H1 (cell line): ENCODE measurements around the gene LIN28B. TPM values are rescaled to one million over a fixed set of nuclear protein-coding genes. Genes with fewer than 3 reads are reported as not detected.

ENCODE experiments used
- CTCF ChIA-PET: fragments of 300-600 bp; sonication (Branson Sonifier 250); formaldehyde crosslinking; loops from one replicate; lab custom pipeline; 2021; ENCODE audit not compliant: partially characterized antibody; lab: Charles Lee
- POLR2A ChIA-PET: fragments of 300-600 bp; sonication (Branson Sonifier 250); formaldehyde crosslinking; loops from one replicate; lab custom pipeline; 2021; ENCODE audit warnings: inconsistent platforms; ENCODE audit not compliant: partially characterized antibody; lab: Charles Lee
- DNase-seq, 2 experiments: peaks; one replicate each; pipeline versions ENCODE4 v3.0.0 to v3.0.0-alpha.2; 2010 to 2022; ENCODE audit warnings: low spot score in 2 of 2, low read depth in 1 of 2, mixed read lengths in 1 of 2
- FAIRE-seq: peaks from 2 replicates; lab custom pipeline; 2011; peaks lifted over from hg19 to GRCh38; lab: Jason Lieb, UNC
- H2AFZ ChIP-seq: 2 replicates; pipeline ENCODE4 v1.8.1; 2012; ENCODE audit warnings: low read length, inconsistent platforms
- H2AK5ac ChIP-seq: 2 replicates; pipeline ENCODE4 v1.6.1; 2013; ENCODE audit warnings: low read depth, low read length
- H2BK120ac ChIP-seq: replicated peaks from 2 replicates; pipeline ENCODE3; 2013; ENCODE audit warnings: low read depth, low read length, inconsistent platforms
- H2BK12ac ChIP-seq: 2 replicates; pipeline ENCODE4 v1.6.1; 2013; ENCODE audit warnings: low read depth, low read length
- H2BK15ac ChIP-seq: 2 replicates; pipeline ENCODE4 v1.6.1; 2013; ENCODE audit warnings: low read length
- H2BK20ac ChIP-seq: 2 replicates; pipeline ENCODE4 v1.6.1; 2013; ENCODE audit warnings: low read length
- H2BK5ac ChIP-seq: 2 replicates; pipeline ENCODE4 v1.6.1; 2013; ENCODE audit warnings: low read depth, low read length
- H3K14ac ChIP-seq: 2 replicates; pipeline ENCODE4 v1.6.1; 2013; ENCODE audit warnings: inconsistent platforms; ENCODE audit not compliant: insufficient read length
- H3K18ac ChIP-seq: 2 replicates; pipeline ENCODE4 v1.6.1; 2013; ENCODE audit warnings: low read length; ENCODE audit errors: extremely low read depth
- H3K23ac ChIP-seq: 2 replicates; pipeline ENCODE4 v1.6.1; 2013; ENCODE audit warnings: inconsistent platforms; ENCODE audit not compliant: insufficient read length
- H3K23me2 ChIP-seq: 2 replicates; pipeline ENCODE4 v1.6.1; 2013; ENCODE audit warnings: low read depth, low read length
- H3K27ac ChIP-seq: 2 replicates; pipeline ENCODE4 v1.6.1; 2011; ENCODE audit warnings: low read depth, low read length, inconsistent platforms
- H3K27me3 ChIP-seq, 4 experiments: replicated peaks in 1 of 4; 1 replicate in 1 of 4; 2 replicates in 3 of 4; pipeline versions ENCODE4 v1.6.1 to v1.8.1; 2011 to 2013; ENCODE audit warnings: low read length in 3 of 4, mild to moderate bottlenecking in 3 of 4, inconsistent platforms in 2 of 4, mixed read lengths in 2 of 4, moderate library complexity in 1 of 4; ENCODE audit not compliant: control insufficient read depth in 3 of 4, insufficient read depth in 3 of 4; ENCODE audit errors: extremely low read depth in 1 of 4
- H3K36me3 ChIP-seq, 4 experiments: 2 replicates each; pipeline versions ENCODE4 v1.6.1 to v1.8.1; 2011 to 2013; ENCODE audit warnings: mild to moderate bottlenecking in 4 of 4, low read length in 3 of 4, moderate library complexity in 2 of 4, control low read depth in 1 of 4, inconsistent platforms in 1 of 4; ENCODE audit not compliant: insufficient read depth in 4 of 4, control insufficient read depth in 2 of 4
- H3K4ac ChIP-seq: replicated peaks from 2 replicates; pipeline ENCODE3; 2013; ENCODE audit warnings: low read length, low read depth, mixed read lengths, inconsistent platforms; ENCODE audit not compliant: insufficient read length
- H3K4me1 ChIP-seq, 4 experiments: replicated peaks in 1 of 4; 1 replicate in 1 of 4; 2 replicates in 3 of 4; pipeline versions ENCODE4 v1.6.1 to v1.8.1; 2011 to 2013; ENCODE audit warnings: low read length in 3 of 4, inconsistent platforms in 2 of 4, mixed read lengths in 1 of 4; ENCODE audit not compliant: insufficient read depth in 4 of 4, control insufficient read depth in 3 of 4
- H3K4me2 ChIP-seq, 2 experiments: 2 replicates each; pipeline versions ENCODE4 v1.6.1 to v1.8.1; 2011 to 2013; ENCODE audit warnings: low read depth in 2 of 2, low read length in 2 of 2, control low read depth in 1 of 2, inconsistent platforms in 1 of 2, mild to moderate bottlenecking in 1 of 2; ENCODE audit not compliant: insufficient read depth in 1 of 2
- H3K4me3 ChIP-seq, 4 experiments: fragments of 200-600, 300-600 bp in 1 of 4; sonication (generic), shearing (Covaris generic), sonication (Bioruptor Twin) in 1 of 4; 2 replicates each; pipeline versions ENCODE4 v1.5.1 to v1.8.1; 2011 to 2016; ENCODE audit warnings: low read length in 4 of 4, low read depth in 3 of 4, control low read depth in 2 of 4, inconsistent platforms in 2 of 4, mild to moderate bottlenecking in 2 of 4, mixed read lengths in 1 of 4, moderate library complexity in 1 of 4; ENCODE audit not compliant: insufficient read depth in 2 of 4; ENCODE audit errors: extremely low read depth in 1 of 4
- H3K56ac ChIP-seq: replicated peaks from 2 replicates; pipeline ENCODE3; 2013; ENCODE audit warnings: low read depth, mild to moderate bottlenecking, mixed read lengths, low read length, inconsistent platforms; ENCODE audit not compliant: insufficient read length
- H3K79me1 ChIP-seq: 2 replicates; pipeline ENCODE4 v1.6.1; 2013; ENCODE audit warnings: low read depth, low read length, control low read depth
- H3K79me2 ChIP-seq, 2 experiments: 2 replicates each; pipeline versions ENCODE4 v1.6.1 to v1.8.1; 2012 to 2013; ENCODE audit warnings: low read length in 2 of 2, mild to moderate bottlenecking in 2 of 2, inconsistent platforms in 1 of 2; ENCODE audit not compliant: insufficient read depth in 2 of 2, control insufficient read depth in 1 of 2
- H3K9ac ChIP-seq, 4 experiments: replicated peaks in 1 of 4; 1 replicate in 1 of 4; 2 replicates in 3 of 4; pipeline versions ENCODE4 v1.6.1 to v1.8.1; 2011 to 2013; ENCODE audit warnings: low read depth in 3 of 4, low read length in 3 of 4, control low read depth in 2 of 4, mild to moderate bottlenecking in 2 of 4, moderate library complexity in 2 of 4, inconsistent platforms in 1 of 4; ENCODE audit errors: extremely low read depth in 1 of 4
- H3K9me3 ChIP-seq, 2 experiments: 2 replicates each; pipeline versions ENCODE4 v1.6.1 to v1.8.1; 2012 to 2013; ENCODE audit warnings: mild to moderate bottlenecking in 2 of 2, moderate library complexity in 2 of 2, control low read depth in 1 of 2, inconsistent platforms in 1 of 2, low read depth in 1 of 2, low read length in 1 of 2, mixed read lengths in 1 of 2; ENCODE audit not compliant: insufficient read depth in 2 of 2
- H4K20me1 ChIP-seq, 2 experiments: replicated peaks in 1 of 2; 2 replicates each; pipeline versions ENCODE3 to v1.8.1; 2011 to 2013; ENCODE audit warnings: inconsistent platforms in 2 of 2, low read length in 2 of 2, mild to moderate bottlenecking in 1 of 2; ENCODE audit not compliant: insufficient read depth in 2 of 2, control insufficient read depth in 1 of 2
- H4K5ac ChIP-seq: 2 replicates; pipeline ENCODE4 v1.6.1; 2013; ENCODE audit warnings: low read length, low read depth, mixed read lengths, inconsistent platforms; ENCODE audit not compliant: insufficient read length
- H4K8ac ChIP-seq: 2 replicates; pipeline ENCODE4 v1.8.0; 2013; ENCODE audit warnings: mild to moderate bottlenecking, moderate library complexity, low read length, inconsistent platforms; ENCODE audit not compliant: insufficient read depth; ENCODE audit errors: extremely low read depth
- H4K91ac ChIP-seq: replicated peaks from 2 replicates; pipeline ENCODE3; 2013; ENCODE audit warnings: low read length, mixed read lengths, inconsistent platforms; ENCODE audit not compliant: insufficient read length
- CTCF ChIP-seq, 3 experiments: IDR thresholded peaks; 1 replicate in 2 of 3; 2 replicates in 1 of 3; pipeline versions ENCODE4 v1.5.1 to v1.6.1; 2011; ENCODE audit warnings: low read length in 3 of 3, mild to moderate bottlenecking in 3 of 3, inconsistent platforms in 2 of 3, low read depth in 1 of 3, moderate library complexity in 1 of 3; ENCODE audit not compliant: insufficient read depth in 1 of 3; ENCODE audit errors: control extremely low read depth in 1 of 3
- TAF7 ChIP-seq: optimal IDR thresholded peaks from 2 replicates; pipeline ENCODE3; 2011; ENCODE audit warnings: low read depth, mild to moderate bottlenecking, inconsistent platforms, low read length, moderate library complexity, borderline replicate concordance
- whole genome bisulfite sequencing, 2 experiments: shearing (Covaris generic) in 1 of 2; methylation state at CpG; one replicate each; pipeline versions ENCODE4 v1.1.6 to v1.1.7; 2013 to 2015; ENCODE audit warnings: low lambda C conversion rate in 2 of 2, mixed read lengths in 2 of 2, inconsistent platforms in 1 of 2, low coverage in 1 of 2, missing lambda C conversion rate in 1 of 2; ENCODE audit not compliant: insufficient replicate concordance in 2 of 2, insufficient coverage in 1 of 2, insufficient read length in 1 of 2; ENCODE audit errors: extremely low coverage in 1 of 2, missing lambda C conversion rate in 1 of 2; 5-methylcytosine and 5-hydroxymethylcytosine counted together
- polyA plus RNA-seq, 7 experiments: library from polyadenylated mRNA; depleted of rRNA in 3 of 7; stranded (reverse) in 5 of 7; unstranded in 2 of 7; fragments of >200 nt in 5 of 7; fragments of 200-250 nt in 2 of 7; gene quantifications; 1 replicate in 5 of 7; 2 replicates in 1 of 7; 4 replicates in 1 of 7; pipeline versions ENCODE4 v1.2.1 to v1.2.3, GENCODE V29; 2011 to 2013; ENCODE audit warnings: missing spikeins in 2 of 7, mixed read lengths in 2 of 7
- total RNA-seq: library from RNA; stranded (reverse); fragmentation: NEBNext Ultra II Directional; extraction: Animal tissue kit (Norgen Biotek cat#: 25700); gene quantifications from 2 replicates; pipeline ENCODE4 v1.2.1, GENCODE V29; 2021

The LIN28B gene
- total and polyA plus RNA-seq, 2 of the 8 experiments (the other 6 are each of a cell fraction or from before 2014, with no cell fraction given) = 27.4 to 94.7 TPM

- Histone ChIP-seq H4K8ac (no peak overlapping the region), H3K79me1 (no peaks in the 10 kb centered on the region), H2BK20ac (no peak overlapping the region), H2AK5ac (no peak overlapping the region), H3K27ac (no peak overlapping the region), H3K9me3 (no peaks in the 10 kb centered on the region), H2BK12ac (no peak overlapping the region), H3K23ac (no peak overlapping the region), H3K4me2 (no peak overlapping the region), H3K56ac (no peak overlapping the region), H3K9ac (no peak overlapping the region), H3K18ac (no peak overlapping the region), H3K27me3 (no peaks in the 10 kb centered on the region), H4K20me1 (no peaks in the 10 kb centered on the region), H2BK15ac (no peak overlapping the region), H4K91ac (no peak overlapping the region), H4K5ac (no peak overlapping the region), H3K14ac (no peak overlapping the region), H3K79me2 (no peaks in the 10 kb centered on the region), H3K4ac (no peak overlapping the region), H2BK120ac (no peak overlapping the region), H3K4me3 (no peak overlapping the region), H3K23me2 (no peaks in the 10 kb centered on the region), H2AFZ (no peak overlapping the region), H3K36me3 (no peaks in the 10 kb centered on the region), H2BK5ac (no peak overlapping the region), H3K4me1 (no peaks in the 10 kb centered on the region)
- DNase-seq (no peak), FAIRE-seq (no peak)
- 91% methylated on average over 2 of the region's 2 CpGs; no CpG with 5 or more reads in 1 of the 2 experiments for WGBS, 2 experiments
- TF ChIP-seq CTCF (IDR thresholded peaks at IDR 0.05; ENCODE audit: control extremely low read depth in 1 of 3, insufficient read depth in 1 of 3, low read depth in 1 of 3, low read length in 3 of 3) (peak in 1 of 3 experiments; percentile 12; a peak in 1 of 4 replicates), TAF7 (no peak)
- CTCF ChIA-PET = interaction anchor here (1.3 to 4.1 kb wide), 6 partner anchors 9 to 24 kb away, joined by 3 to 13 read pairs (median 8); no protein-coding TSS in a partner anchor
- POLR2A ChIA-PET = no interaction called here
Measured at GRCh38 chr6:105111871-105112270, 155.0 kb downstream of the LIN28B start.
